Type B pancreatic cell (in vitro differentiated cells): ENCODE results near the gene PRC1. TPM values are rescaled to one million over a fixed set of nuclear protein-coding genes. Genes with fewer than 3 reads are reported as not detected.

Experiments used
- DNase-seq: peaks from one replicate; pipeline ENCODE4 v3.0.0; 2021; ENCODE audit warnings: mixed read lengths; ENCODE audit not compliant: unreplicated experiment; ENCODE audit errors: extremely low spot score
- H3K27ac Mint-ChIP-seq: 2 replicates; pipeline ENCODE4 v1.8.0; 2021; ENCODE audit warnings: mild to moderate bottlenecking, mixed read lengths
- H3K27me3 Mint-ChIP-seq: 2 replicates; pipeline ENCODE4 v1.8.0; 2021; ENCODE audit warnings: mixed read lengths
- H3K36me3 Mint-ChIP-seq: 2 replicates; pipeline ENCODE4 v1.8.0; 2021; ENCODE audit warnings: mixed read lengths
- H3K4me1 Mint-ChIP-seq: one replicate; pipeline ENCODE4 v1.8.0; 2021; ENCODE audit warnings: mixed read lengths; ENCODE audit not compliant: unreplicated experiment
- H3K4me3 Mint-ChIP-seq: 2 replicates; pipeline ENCODE4 v1.8.0; 2021; ENCODE audit warnings: mild to moderate bottlenecking, mixed read lengths
- H3K9me3 Mint-ChIP-seq: 2 replicates; pipeline ENCODE4 v1.8.0; 2021; ENCODE audit warnings: mixed read lengths
- CTCF ChIP-seq: fragments of 200-600 bp; sonication (generic); conservative IDR thresholded peaks from 2 replicates; pipeline ENCODE4 v1.5.0; 2021; ENCODE audit warnings: antibody characterized with exemption, mild to moderate bottlenecking
- long read RNA-seq: library from polyadenylated mRNA; unstranded; transcript quantifications from one replicate; pipeline ENCODE4 v2.0.0, GENCODE V29; 2020
- total RNA-seq: library from RNA; stranded (reverse); gene quantifications from 2 replicates; pipeline ENCODE4 v1.2.1, GENCODE V29; 2021; ENCODE audit warnings: low replicate concordance

PRC1 gene, protein sequence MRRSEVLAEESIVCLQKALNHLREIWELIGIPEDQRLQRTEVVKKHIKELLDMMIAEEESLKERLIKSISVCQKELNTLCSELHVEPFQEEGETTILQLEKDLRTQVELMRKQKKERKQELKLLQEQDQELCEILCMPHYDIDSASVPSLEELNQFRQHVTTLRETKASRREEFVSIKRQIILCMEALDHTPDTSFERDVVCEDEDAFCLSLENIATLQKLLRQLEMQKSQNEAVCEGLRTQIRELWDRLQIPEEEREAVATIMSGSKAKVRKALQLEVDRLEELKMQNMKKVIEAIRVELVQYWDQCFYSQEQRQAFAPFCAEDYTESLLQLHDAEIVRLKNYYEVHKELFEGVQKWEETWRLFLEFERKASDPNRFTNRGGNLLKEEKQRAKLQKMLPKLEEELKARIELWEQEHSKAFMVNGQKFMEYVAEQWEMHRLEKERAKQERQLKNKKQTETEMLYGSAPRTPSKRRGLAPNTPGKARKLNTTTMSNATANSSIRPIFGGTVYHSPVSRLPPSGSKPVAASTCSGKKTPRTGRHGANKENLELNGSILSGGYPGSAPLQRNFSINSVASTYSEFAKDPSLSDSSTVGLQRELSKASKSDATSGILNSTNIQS
- total RNA-seq = 54.6 and 101 TPM in 2 replicates
- long read RNA-seq, full-length matches to known transcripts = 26 of 98 reads
- long read RNA-seq, partial matches to known transcripts = 17 of 98 reads
- long read RNA-seq, other reads (novel, unspliced or antisense) = 55 of 98 reads

- Mint-ChIP-seq H3K4me3 (peak within 1 kb of the TSS; percentile 100), H3K4me1 (peaks cover 22% of the 10 kb centered on the region), H3K27me3 (peaks cover 2% of the 10 kb centered on the region), H3K36me3 (peaks cover 14% of the 10 kb centered on the region), H3K9me3 (no peaks in the 10 kb centered on the region), H3K27ac (peak within 1 kb of the TSS; percentile 98)
- no peak for TF ChIP-seq CTCF
- DNase-seq = peak; percentile 99
These were observed at the start of gene PRC1 for GRCh38 chr15:90994417-90995311. Gene PRC1, minus strand, starts transcription at chr15:90994535. Its CDS starts 118 bp downstream, at chr15:90994417.

DNA sequence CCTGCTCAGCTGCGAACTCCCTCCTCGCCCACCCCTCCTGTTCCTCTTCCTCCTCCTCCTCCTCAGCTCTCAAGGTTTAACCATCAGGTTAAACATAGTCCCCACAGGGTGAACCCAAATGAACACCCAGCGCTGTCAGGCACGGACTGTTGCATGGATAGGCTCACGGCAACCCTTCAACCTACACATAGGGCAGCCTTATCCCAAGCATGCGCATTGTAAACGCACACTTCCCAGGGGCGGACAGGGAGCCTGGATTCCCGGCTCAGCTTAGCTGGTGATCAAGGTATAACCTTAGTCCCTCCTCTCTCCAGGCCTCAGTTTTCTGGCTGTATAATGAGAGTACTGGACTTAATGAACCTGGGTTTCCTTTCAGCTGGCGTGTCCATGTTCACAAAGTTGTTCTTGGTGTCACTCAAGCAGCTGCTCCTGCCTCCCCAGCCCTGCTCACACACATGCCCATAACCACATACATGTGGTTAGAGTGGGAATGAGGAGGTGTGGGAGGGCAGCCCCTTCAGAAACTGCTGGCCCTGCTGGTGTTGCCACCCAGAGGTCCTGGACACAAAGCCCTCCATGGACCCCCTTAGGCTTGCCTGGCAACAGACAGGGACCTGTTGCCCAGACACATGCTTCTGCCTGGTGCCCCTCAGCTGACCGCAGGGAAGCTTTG lies 49.0 kb upstream of the PRC1 start:
- no peak for TF ChIP-seq CTCF
- no peak for DNase-seq
- Mint-ChIP-seq H3K36me3 (no peaks in the 10 kb centered on the region), H3K27me3 (peaks cover 19% of the 10 kb centered on the region), H3K27ac (no peak overlapping the region), H3K4me3 (no peak overlapping the region), H3K9me3 (no peaks in the 10 kb centered on the region), H3K4me1 (no peaks in the 10 kb centered on the region)

DNA sequence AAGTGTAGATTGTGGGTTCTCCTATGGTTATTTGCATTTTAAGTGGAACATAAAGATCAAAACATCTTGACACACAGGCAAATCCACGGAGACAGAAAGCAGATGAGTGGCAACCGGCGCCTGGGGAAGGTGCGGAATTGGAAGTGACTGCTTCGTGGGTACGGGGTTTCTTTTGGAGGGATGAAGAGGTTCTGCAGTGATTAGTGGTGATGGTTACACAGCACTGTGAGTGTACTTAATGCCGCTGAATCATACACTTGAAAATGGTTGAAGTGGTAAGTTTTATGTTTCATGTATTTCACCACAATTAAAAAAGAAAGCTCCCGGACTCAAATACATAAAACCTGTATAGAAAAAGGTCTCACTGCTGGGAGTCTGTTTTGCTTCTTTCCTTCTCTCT lies 46.5 kb upstream of the PRC1 start:
- no peak for TF ChIP-seq CTCF

DNA sequence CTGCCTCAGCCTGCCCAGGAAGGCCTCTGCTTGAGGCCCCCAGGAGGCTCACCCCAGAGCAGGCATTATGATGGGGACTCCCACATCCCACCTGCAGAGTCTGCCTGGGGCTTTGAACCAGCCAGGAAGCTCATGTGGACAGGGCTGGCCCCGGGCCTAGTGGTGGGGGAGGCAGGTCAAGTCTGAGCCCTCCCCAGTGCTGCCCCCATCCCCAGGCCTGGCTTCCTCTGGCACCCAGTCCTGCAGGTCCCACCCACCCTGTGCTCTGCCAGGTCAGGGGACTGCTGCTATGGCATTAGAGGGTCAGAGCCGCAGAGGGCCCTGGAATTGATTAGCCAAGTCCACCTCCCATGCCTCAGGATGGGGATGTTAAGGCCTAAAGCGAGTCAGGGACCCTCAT lies 45.7 kb upstream of the PRC1 start:
- Mint-ChIP-seq H3K4me1 (no peaks in the 10 kb centered on the region), H3K27me3 (peaks cover 19% of the 10 kb centered on the region), H3K27ac (no peak overlapping the region), H3K4me3 (no peak overlapping the region), H3K36me3 (no peaks in the 10 kb centered on the region), H3K9me3 (no peaks in the 10 kb centered on the region)
- no peak for DNase-seq
- no peak for TF ChIP-seq CTCF

More for the DNA sequence above, 46.5 kb upstream of the PRC1 start:
- no peak overlapping the region for H3K27ac Mint-ChIP-seq
- H3K27me3 Mint-ChIP-seq = peaks cover 22% of the 10 kb centered on the region
- H3K4me3 Mint-ChIP-seq = no peak overlapping the region
- H3K4me1 Mint-ChIP-seq = no peaks in the 10 kb centered on the region
- no peaks in the 10 kb centered on the region for H3K9me3 Mint-ChIP-seq
- DNase-seq = no peak
- no peaks in the 10 kb centered on the region for H3K36me3 Mint-ChIP-seq
